Stomach smooth muscle (tissue), 2 donors: ENCODE data around the gene OR8B12.

Source experiments
- H3K27ac ChIP-seq: one replicate; pipeline ENCODE4 v1.7.0; 2013; ENCODE audit warnings: mild to moderate bottlenecking, low read length, inconsistent platforms
- H3K27me3 ChIP-seq, 2 donors: one replicate each; pipeline ENCODE4 v1.7.0; 2013; ENCODE audit warnings: low read length in 2 of 2; ENCODE audit not compliant: insufficient read depth in 2 of 2, control insufficient read depth in 1 of 2
- H3K36me3 ChIP-seq, 2 donors: one replicate each; pipeline ENCODE4 v1.7.0; 2013; ENCODE audit warnings: low read length in 2 of 2; ENCODE audit not compliant: control insufficient read depth in 2 of 2, insufficient read depth in 2 of 2
- H3K4me1 ChIP-seq: one replicate; pipeline ENCODE4 v1.7.0; 2013; ENCODE audit warnings: low read length; ENCODE audit not compliant: control insufficient read depth, insufficient read depth
- H3K4me3 ChIP-seq, 2 donors: one replicate each; pipeline ENCODE4 v1.7.0; 2013; ENCODE audit warnings: low read length in 2 of 2
- H3K9ac ChIP-seq, 2 donors: one replicate each; pipeline ENCODE4 v1.7.0; 2013; ENCODE audit warnings: low read length in 2 of 2, mild to moderate bottlenecking in 1 of 2
- H3K9me3 ChIP-seq, 2 donors: one replicate each; pipeline ENCODE4 v1.7.0; 2013; ENCODE audit warnings: low read length in 2 of 2; ENCODE audit not compliant: control insufficient read depth in 2 of 2
- donor health status: healthy.
- donor health status: Pancreatic carcinoma.

OR8B12 gene, protein sequence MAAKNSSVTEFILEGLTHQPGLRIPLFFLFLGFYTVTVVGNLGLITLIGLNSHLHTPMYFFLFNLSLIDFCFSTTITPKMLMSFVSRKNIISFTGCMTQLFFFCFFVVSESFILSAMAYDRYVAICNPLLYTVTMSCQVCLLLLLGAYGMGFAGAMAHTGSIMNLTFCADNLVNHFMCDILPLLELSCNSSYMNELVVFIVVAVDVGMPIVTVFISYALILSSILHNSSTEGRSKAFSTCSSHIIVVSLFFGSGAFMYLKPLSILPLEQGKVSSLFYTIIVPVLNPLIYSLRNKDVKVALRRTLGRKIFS

DNA sequence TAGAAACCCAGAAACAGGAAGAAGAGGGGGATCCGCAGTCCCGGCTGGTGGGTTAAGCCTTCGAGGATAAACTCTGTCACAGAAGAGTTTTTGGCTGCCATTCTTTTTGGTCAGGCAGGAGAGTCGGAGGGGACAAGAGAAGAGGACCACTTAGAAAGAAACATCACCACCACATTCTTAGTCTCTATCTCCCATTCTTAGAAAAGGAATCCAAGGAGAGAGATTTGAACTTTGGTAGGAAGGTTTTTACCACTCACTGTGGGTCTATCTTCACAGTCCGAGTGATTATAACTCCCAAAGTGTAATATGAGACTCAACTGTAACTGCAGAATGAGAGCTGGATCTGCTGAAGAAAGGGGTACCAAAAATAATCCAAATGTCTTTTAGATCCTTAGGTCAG is at the start of gene OR8B12:
OR8B12 (minus strand) TSS at position 101 of the 400 bp plus-strand sequence; CDS start at position 101, 0 bp downstream.
- Histone ChIP-seq H3K27me3 (no peaks in the 10 kb centered on the region), H3K9me3 (no peaks in the 10 kb centered on the region), H3K4me3 (no peak within 1 kb of the TSS), H3K9ac (no peak within 1 kb of the TSS), H3K4me1 (no peaks in the 10 kb centered on the region), H3K27ac (no peak within 1 kb of the TSS), H3K36me3 (no peaks in the 10 kb centered on the region)

DNA sequence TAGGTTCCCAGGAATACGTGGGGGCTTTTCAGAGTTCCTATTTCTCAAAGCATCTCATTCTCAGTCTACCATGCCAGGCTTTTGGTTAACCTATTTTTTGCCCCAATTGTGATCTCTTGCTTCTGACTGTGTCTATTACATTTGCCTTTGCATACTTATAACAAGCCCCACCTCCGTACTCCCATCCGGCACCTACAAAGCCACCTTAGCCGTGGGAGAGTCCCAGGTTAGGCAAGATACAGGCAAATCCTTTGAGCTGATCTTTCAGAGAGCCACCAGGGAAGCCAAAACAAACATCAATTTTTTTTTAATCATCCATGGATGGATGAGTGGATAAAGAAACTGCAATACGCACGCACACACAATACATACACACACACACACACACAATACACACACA is 49.2 kb upstream of the OR8B12 start:
- no peak overlapping the region for H3K9ac ChIP-seq
- H3K4me1 ChIP-seq = no peaks in the 10 kb centered on the region
- no peaks in the 10 kb centered on the region for H3K9me3 ChIP-seq
- no peak overlapping the region for H3K27ac ChIP-seq
- H3K4me3 ChIP-seq = no peak overlapping the region
- peaks cover 0 to 1% of the 10 kb centered on the region in 2 donors for H3K27me3 ChIP-seq
- no peaks in the 10 kb centered on the region for H3K36me3 ChIP-seq

DNA sequence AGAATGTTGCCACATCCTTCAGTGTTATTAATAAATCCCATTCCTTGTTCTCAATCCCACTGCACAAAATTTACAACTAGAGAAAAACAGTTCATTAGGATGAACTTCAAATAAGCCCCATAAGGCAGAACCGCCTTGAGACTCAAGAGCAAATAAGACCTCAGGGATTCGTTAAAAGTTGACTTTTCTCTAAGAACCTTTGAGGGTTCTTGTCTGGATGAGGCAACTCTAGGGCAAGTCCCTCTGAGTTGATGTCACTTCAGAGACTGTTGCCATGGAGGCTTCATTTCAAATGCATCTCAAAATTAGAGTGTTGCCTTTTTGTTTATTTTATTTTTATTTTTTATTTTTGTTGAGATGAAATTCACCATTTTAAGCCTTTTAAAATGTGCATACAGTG is 48.0 kb upstream of the OR8B12 start:
- Histone ChIP-seq H3K36me3 (no peaks in the 10 kb centered on the region), H3K9ac (no peak overlapping the region), H3K4me3 (no peak overlapping the region), H3K27me3 (no peaks in the 10 kb centered on the region), H3K9me3 (no peaks in the 10 kb centered on the region), H3K27ac (no peak overlapping the region), H3K4me1 (no peaks in the 10 kb centered on the region)

DNA sequence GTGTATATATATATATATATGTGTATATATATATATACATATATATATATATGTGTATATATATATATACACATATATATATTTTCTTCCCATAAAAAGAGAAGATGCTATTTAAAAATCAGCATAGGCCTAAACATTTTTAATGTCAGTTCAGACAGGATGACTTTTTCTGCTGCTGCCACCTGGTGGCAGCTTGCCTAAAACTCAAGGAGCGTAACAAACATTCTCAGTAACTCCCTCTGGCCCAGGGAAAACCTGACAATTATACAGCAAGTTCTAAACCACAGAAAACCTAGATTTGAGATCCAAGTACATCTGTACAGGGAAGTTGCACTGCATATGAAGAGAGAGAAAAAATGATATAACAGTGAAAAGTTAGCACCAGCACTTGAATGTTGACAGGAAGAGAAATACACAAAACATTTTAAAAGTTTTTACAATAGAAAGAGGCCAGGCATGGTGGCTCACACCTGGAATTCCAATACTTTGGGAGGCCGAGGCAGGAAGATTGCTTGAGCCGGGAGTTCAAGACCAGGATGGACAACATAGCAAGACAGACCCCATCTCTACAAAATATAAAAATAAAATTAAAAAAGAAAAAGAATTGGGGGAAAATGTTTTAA is 42.9 kb upstream of the OR8B12 start:
- Histone ChIP-seq H3K4me1 (no peaks in the 10 kb centered on the region), H3K27ac (no peak overlapping the region), H3K4me3 (no peak overlapping the region), H3K9ac (no peak overlapping the region), H3K27me3 (peaks cover 0 to 3% of the 10 kb centered on the region in 2 donors), H3K36me3 (no peaks in the 10 kb centered on the region), H3K9me3 (no peaks in the 10 kb centered on the region)

DNA sequence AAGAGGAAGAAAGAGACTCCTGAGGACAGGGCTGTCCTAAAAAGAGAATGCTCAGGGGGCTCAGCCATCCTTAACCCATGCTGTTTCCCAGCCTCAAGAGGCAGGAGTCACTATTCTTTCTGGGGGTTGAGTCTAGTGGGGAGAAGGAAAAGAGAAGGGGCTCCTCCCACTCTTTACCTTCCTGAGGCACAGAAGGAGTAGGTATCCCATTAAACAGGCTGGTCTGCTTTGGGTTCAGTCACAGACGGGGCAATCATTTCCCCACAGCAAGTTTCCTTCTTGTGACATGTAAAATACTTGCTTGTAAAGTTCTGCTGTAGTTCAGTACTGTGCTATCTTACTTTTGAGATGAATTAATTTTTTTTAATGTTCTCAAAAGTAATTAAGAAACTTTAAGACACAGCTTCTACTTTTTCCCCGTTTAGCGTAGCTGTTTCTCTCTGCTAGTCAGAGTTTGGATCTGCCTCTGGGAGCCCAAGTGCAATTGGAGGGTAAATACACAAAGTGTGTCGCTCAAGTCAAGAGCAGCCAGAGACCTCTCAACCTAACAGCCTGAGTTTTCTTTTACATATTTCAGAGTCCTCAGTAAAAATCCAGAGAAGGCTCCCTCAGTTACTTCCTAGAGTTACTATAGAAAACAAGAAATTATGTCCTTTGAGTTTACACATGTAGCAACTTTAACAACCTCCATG is 41.4 kb upstream of the OR8B12 start:
- Histone ChIP-seq H3K36me3 (no peaks in the 10 kb centered on the region), H3K4me3 (no peak overlapping the region), H3K9ac (no peak overlapping the region), H3K27me3 (peaks cover 0 to 3% of the 10 kb centered on the region in 2 donors), H3K4me1 (no peaks in the 10 kb centered on the region), H3K27ac (no peak overlapping the region), H3K9me3 (no peaks in the 10 kb centered on the region)

DNA sequence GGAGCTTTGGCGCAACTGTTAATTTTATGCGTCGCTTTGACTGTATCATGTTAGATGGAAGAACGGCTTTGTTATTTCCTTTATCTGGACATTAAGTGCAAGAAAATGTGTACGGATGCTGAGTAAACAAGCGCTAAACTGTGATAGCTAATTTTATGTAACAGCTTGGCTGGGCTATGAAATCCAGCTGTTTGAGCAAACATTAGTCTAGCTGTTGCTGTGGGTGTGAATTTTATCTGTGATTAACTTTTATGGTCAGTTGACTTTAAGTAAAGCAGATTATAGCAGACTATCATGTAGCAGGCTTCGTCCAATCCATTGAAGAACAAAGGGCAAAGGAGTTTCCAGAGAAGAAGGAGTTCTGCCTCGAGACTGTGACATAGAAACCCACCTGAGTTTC is 40.3 kb upstream of the OR8B12 start:
- H3K9ac ChIP-seq = no peak overlapping the region
- H3K4me3 ChIP-seq = no peak overlapping the region

DNA sequence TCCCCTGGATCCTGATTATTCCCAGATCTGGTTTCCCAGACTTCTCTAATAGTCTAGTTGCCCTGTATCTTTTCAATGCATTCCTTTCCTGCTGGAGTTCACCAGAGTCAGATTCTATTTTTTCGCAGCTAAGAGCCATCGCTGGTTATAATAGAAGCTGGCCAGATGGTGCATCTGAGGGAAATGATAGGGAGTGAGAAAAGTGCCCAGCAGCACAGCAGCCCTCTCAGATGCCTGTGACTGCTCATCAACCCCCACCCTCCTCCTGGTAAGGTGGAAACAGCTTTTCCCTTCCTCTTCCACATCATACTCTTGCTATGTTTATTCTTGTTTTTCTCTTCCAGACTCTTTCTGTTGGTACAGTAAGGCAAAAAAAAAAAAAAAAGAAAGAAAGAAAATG is 39.1 kb upstream of the OR8B12 start:
- Histone ChIP-seq H3K9ac (no peak overlapping the region), H3K9me3 (no peaks in the 10 kb centered on the region), H3K27ac (no peak overlapping the region), H3K4me3 (no peak overlapping the region), H3K4me1 (no peaks in the 10 kb centered on the region), H3K36me3 (no peaks in the 10 kb centered on the region), H3K27me3 (peaks cover 0 to 3% of the 10 kb centered on the region in 2 donors)

More for the DNA sequence above, 40.3 kb upstream of the OR8B12 start:
- Histone ChIP-seq H3K27ac (no peak overlapping the region), H3K9me3 (no peaks in the 10 kb centered on the region), H3K4me1 (no peaks in the 10 kb centered on the region), H3K36me3 (no peaks in the 10 kb centered on the region), H3K27me3 (peaks cover 0 to 3% of the 10 kb centered on the region in 2 donors)

DNA sequence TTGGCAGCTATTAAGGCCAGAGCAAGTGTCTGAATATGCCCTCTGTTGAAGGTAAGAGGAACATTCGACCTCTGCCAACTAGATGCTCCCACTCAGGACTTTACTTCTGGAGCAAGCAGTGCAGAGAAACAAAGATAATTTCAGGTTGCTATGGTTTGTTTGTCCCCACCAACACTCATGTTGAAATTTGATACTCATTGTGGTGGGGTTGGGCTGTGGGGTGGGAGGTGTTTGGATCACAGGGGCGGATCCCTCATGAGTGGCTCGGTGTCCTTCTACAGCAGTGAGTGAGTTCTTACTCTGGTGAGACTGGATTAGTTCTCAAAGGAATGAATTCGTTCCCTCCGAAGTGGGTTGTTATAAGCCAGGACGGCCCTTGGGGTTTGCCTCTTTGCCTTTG is 38.4 kb upstream of the OR8B12 start:
- H3K27ac ChIP-seq = no peak overlapping the region
- no peaks in the 10 kb centered on the region for H3K4me1 ChIP-seq
- peaks cover 0 to 3% of the 10 kb centered on the region in 2 donors for H3K27me3 ChIP-seq
- no peaks in the 10 kb centered on the region for H3K36me3 ChIP-seq
- H3K9ac ChIP-seq = no peak overlapping the region
- no peaks in the 10 kb centered on the region for H3K9me3 ChIP-seq
- no peak overlapping the region for H3K4me3 ChIP-seq

DNA sequence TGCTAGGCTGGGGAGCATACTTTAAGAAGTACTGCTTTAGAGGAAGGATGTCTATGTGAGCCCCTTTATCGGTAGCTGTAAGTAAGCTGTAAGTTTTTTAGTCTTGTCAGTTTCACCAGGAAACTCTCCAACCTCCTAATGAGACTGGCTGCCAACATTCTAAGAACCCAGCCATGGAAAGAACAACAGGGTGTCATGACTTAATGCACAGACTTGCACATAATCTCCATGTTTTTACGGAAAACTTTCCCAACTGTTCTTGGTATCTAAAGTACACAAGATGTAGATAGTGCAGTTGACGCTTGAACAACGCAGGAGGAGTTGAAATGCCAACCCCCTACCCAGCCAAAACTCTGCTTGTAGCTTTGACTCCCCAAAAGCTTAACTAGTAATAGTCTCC is 35.3 kb upstream of the OR8B12 start:
- H3K4me3 ChIP-seq = no peak overlapping the region
- no peaks in the 10 kb centered on the region for H3K36me3 ChIP-seq
- H3K27ac ChIP-seq = no peak overlapping the region
- H3K9ac ChIP-seq = no peak overlapping the region
- H3K4me1 ChIP-seq = no peaks in the 10 kb centered on the region
- peaks cover 0 to 3% of the 10 kb centered on the region in 2 donors for H3K27me3 ChIP-seq
- no peaks in the 10 kb centered on the region for H3K9me3 ChIP-seq

DNA sequence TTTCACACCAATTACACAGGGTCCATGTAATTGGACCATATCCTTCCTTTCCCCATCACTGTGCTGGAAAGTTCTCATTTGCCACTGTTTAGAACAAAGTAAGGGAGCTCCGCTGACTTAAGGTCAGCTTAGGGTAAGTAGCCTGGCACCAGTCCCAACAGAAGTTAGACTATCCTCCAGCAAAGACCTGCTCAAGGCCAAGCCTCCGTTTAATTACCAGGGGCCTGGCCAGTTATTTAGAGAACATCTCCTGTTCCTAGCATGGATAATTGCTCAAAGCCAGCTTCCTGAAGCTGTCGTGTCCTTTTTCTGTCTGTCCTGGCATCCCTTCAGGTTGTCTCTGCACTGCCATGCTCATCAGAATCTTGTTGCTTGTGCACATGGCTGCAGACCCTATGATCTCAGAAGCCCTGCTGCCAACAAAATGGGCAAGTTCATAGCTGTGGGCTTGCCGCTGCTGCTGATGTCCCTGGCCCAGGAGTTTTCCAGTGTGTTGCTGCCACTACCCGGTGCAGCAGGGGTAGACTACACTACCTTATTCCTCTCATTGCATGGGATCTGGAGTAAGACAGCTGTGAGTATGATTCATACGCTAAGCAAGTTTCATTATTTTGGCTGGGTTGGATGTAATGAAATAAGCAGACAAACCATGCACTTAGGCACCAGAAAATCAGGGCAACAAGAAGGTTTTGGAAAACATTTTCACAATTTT is 34.4 kb upstream of the OR8B12 start:
- H3K9ac ChIP-seq = no peak overlapping the region
- H3K4me1 ChIP-seq = no peaks in the 10 kb centered on the region
- H3K4me3 ChIP-seq = no peak overlapping the region
- H3K36me3 ChIP-seq = no peaks in the 10 kb centered on the region
- no peak overlapping the region for H3K27ac ChIP-seq
- H3K9me3 ChIP-seq = no peaks in the 10 kb centered on the region
- H3K27me3 ChIP-seq = peaks cover 0 to 3% of the 10 kb centered on the region in 2 donors
